ENCODE results near the gene SLC22A4.

The SLC22A4 gene

DNA sequence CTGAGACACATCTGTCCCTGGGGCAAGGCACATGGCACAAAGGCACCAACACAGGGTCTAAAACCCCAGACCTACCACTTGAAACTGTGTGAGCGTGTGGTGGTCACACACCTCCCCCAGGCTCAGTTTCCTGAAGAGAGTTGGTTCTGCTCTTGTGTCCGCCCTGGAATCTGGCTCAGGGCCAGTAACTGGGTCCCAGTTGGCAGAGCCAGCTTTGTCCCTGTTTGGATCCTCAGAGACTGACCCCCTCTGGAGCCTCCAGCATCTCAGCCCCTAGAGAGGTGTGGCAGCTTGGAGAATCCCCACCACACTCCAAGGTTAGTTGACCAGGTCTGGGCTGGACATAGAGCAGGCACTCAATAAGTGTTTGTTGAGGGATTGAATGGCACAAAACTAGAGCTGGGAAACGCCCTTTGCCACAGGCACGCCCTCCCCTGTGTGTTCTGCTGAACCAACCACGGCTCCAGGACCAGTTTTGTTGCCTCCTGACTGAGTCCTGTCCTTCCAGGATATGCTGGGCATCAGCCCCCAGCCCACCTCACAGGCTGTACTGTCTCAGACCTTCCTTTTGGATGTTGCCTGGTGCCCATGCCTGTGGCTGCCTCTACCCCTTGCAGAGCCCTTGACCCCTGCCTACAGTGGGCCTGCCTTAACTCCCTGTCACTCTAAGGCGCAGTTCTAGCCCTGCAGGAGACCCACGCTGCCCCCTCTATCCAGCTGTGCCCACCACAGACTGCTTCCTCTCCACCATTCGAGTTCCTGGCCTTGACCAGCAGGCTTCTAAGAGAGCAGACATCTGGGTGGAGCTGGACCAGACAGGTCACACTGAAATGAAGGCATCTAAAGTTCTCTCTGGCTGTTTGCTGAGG lies 40.5 kb upstream of the SLC22A4 start:
- Histone ChIP-seq H2AFZ (ENCODE audit: low read length) (no peak overlapping the region), H3K36me3 (replicated peaks; ENCODE audit: insufficient read depth, low read length) (no peaks in the 10 kb centered on the region), H4K20me1 (ENCODE audit: insufficient read depth, low read length) (no peaks in the 10 kb centered on the region), H3K4me3 (ENCODE audit: low read length) (no peak overlapping the region), H3K9ac (ENCODE audit: low read length) (no peak overlapping the region), H3K79me2 (ENCODE audit: low read length) (no peaks in the 10 kb centered on the region), H3K9me2 (replicated peaks; ENCODE audit: insufficient read depth, low read length) (no peaks in the 10 kb centered on the region), H3K27me3 (replicated peaks; ENCODE audit: insufficient read depth, low read length) (no peaks in the 10 kb centered on the region), H3K27ac (ENCODE audit: low read length) (no peak overlapping the region), H3K4me2 (ENCODE audit: low read depth, low read length) (no peak overlapping the region), H3K9me3 (replicated peaks; ENCODE audit: insufficient read depth, low read length) (no peaks in the 10 kb centered on the region), H3F3A (ENCODE audit: insufficient read depth, low read length) (no peaks in the 10 kb centered on the region), H3K4me1 (ENCODE audit: low read length) (no peaks in the 10 kb centered on the region)
- TF ChIP-seq EZH2 (optimal IDR thresholded peaks at IDR 0.05; ENCODE audit: low read depth, low read length): no peak
- no peak for TF ChIP-seq EZH2phosphoT487 (IDR thresholded peaks at IDR 0.05; ENCODE audit: low read length)
- TF ChIP-seq CTCF (IDR thresholded peaks at IDR 0.05; ENCODE audit: low read length): no peak
- no peak for DNase-seq

- H3K79me2 ChIP-seq (ENCODE audit: low read length): no peaks in the 10 kb centered on the region
- no peaks in the 10 kb centered on the region for H4K20me1 ChIP-seq (ENCODE audit: insufficient read depth, low read length)
- no peak overlapping the region for H3K27ac ChIP-seq (ENCODE audit: low read length)
- H3K9me3 ChIP-seq (replicated peaks; ENCODE audit: insufficient read depth, low read length): no peaks in the 10 kb centered on the region
- H3K4me2 ChIP-seq (ENCODE audit: low read depth, low read length): no peak overlapping the region
- H3F3A ChIP-seq (ENCODE audit: insufficient read depth, low read length): no peaks in the 10 kb centered on the region
- no peak overlapping the region for H3K4me3 ChIP-seq (ENCODE audit: low read length)
- TF ChIP-seq EZH2 (optimal IDR thresholded peaks at IDR 0.05; ENCODE audit: low read depth, low read length) (no peak), CTCF (IDR thresholded peaks at IDR 0.05; ENCODE audit: low read length) (no peak), EZH2phosphoT487 (IDR thresholded peaks at IDR 0.05; ENCODE audit: low read length) (no peak)
- no peaks in the 10 kb centered on the region for H3K27me3 ChIP-seq (replicated peaks; ENCODE audit: insufficient read depth, low read length)
- H3K9me2 ChIP-seq (replicated peaks; ENCODE audit: insufficient read depth, low read length): no peaks in the 10 kb centered on the region
- no peak for DNase-seq
- no peak overlapping the region for H2AFZ ChIP-seq (ENCODE audit: low read length)
- H3K4me1 ChIP-seq (ENCODE audit: low read length): no peaks in the 10 kb centered on the region
- H3K36me3 ChIP-seq (replicated peaks; ENCODE audit: insufficient read depth, low read length): no peaks in the 10 kb centered on the region
- no peak overlapping the region for H3K9ac ChIP-seq (ENCODE audit: low read length)
Observed at GRCh38 chr5:132254321-132254977, 39.7 kb upstream of the SLC22A4 start.

- Histone ChIP-seq H3F3A (ENCODE audit: insufficient read depth, low read length) (no peaks in the 10 kb centered on the region), H3K4me1 (ENCODE audit: low read length) (no peaks in the 10 kb centered on the region), H3K79me2 (ENCODE audit: low read length) (no peaks in the 10 kb centered on the region), H4K20me1 (ENCODE audit: insufficient read depth, low read length) (no peaks in the 10 kb centered on the region), H3K9me3 (replicated peaks; ENCODE audit: insufficient read depth, low read length) (no peaks in the 10 kb centered on the region), H3K4me2 (ENCODE audit: low read depth, low read length) (no peak overlapping the region), H3K4me3 (ENCODE audit: low read length) (no peak overlapping the region), H3K9me2 (replicated peaks; ENCODE audit: insufficient read depth, low read length) (no peaks in the 10 kb centered on the region), H2AFZ (ENCODE audit: low read length) (no peak overlapping the region), H3K36me3 (replicated peaks; ENCODE audit: insufficient read depth, low read length) (no peaks in the 10 kb centered on the region), H3K9ac (ENCODE audit: low read length) (no peak overlapping the region), H3K27ac (ENCODE audit: low read length) (no peak overlapping the region), H3K27me3 (replicated peaks; ENCODE audit: insufficient read depth, low read length) (no peaks in the 10 kb centered on the region)
- TF ChIP-seq EZH2 (optimal IDR thresholded peaks at IDR 0.05; ENCODE audit: low read depth, low read length) (no peak), EZH2phosphoT487 (IDR thresholded peaks at IDR 0.05; ENCODE audit: low read length) (no peak), CTCF (IDR thresholded peaks at IDR 0.05; ENCODE audit: low read length) (no peak)
- DNase-seq: no peak
Observed at GRCh38 chr5:132256086-132256782, 38.0 kb upstream of the SLC22A4 start.

Data from MM.1S (cell line).